HepG2 (cell line): ENCODE measurements around the gene ABCG2. TPM values are rescaled to one million over a fixed set of nuclear protein-coding genes. Genes with fewer than 3 reads are reported as not detected.

Experiments used
- EHMT2 ChIP-seq: fragments of 200-600 bp; sonication (generic); IDR thresholded peaks from 2 replicates; pipeline ENCODE4 v1.7.0; 2017; ENCODE audit warnings: antibody characterized with exemption, low read depth, low read length, borderline replicate concordance
- HOXA9 ChIP-seq: sonication (generic); formaldehyde crosslinking; IDR thresholded peaks from 2 replicates; pipeline ENCODE4 v1.8.1; 2022; ENCODE audit warnings: missing genetic modification reagents, mild to moderate bottlenecking, moderate library complexity, borderline replicate concordance
- KAT7 ChIP-seq: IDR thresholded peaks from 2 replicates; pipeline ENCODE4 v1.6.1; 2018; ENCODE audit warnings: borderline replicate concordance, missing compliant biosample characterization
- KLF16 ChIP-seq, 2 experiments: sonication (generic) in 1 of 2; formaldehyde crosslinking in 1 of 2; IDR thresholded peaks; 2 replicates each; pipeline versions ENCODE4 v1.6.1 to v1.8.0; 2016 to 2023; ENCODE audit warnings: missing genetic modification reagents in 2 of 2, missing compliant biosample characterization in 1 of 2
- MED1 ChIP-seq: sonication (generic); formaldehyde crosslinking; IDR thresholded peaks from 2 replicates; pipeline ENCODE4 v1.4.0; 2020; ENCODE audit warnings: missing genetic modification reagents
- MTA1 ChIP-seq: sonication (generic); formaldehyde crosslinking; IDR thresholded peaks from 2 replicates; pipeline ENCODE4 v1.4.0; 2020; ENCODE audit warnings: missing genetic modification reagents, mild to moderate bottlenecking, borderline replicate concordance
- NKX3-1 ChIP-seq: sonication (generic); formaldehyde crosslinking; IDR thresholded peaks from 2 replicates; pipeline ENCODE4 v1.5.0; 2020; ENCODE audit warnings: missing genetic modification reagents
- POLR2A ChIP-seq, 2 experiments: IDR thresholded peaks; 2 replicates each; pipeline ENCODE4 v1.6.1; 2011; ENCODE audit warnings: low read depth in 2 of 2, low read length in 2 of 2, mild to moderate bottlenecking in 1 of 2, moderate library complexity in 1 of 2; ENCODE audit not compliant: insufficient read depth in 1 of 2
- SP4 ChIP-seq: sonication (generic); formaldehyde crosslinking; IDR thresholded peaks from 2 replicates; pipeline ENCODE4 v1.8.1; 2023; ENCODE audit warnings: mild to moderate bottlenecking, missing genetic modification reagents
- ZFY ChIP-seq: sonication (generic); formaldehyde crosslinking; IDR thresholded peaks from 2 replicates; pipeline ENCODE4 v1.4.0; 2020; ENCODE audit warnings: missing genetic modification reagents
- ZNF329 ChIP-seq: sonication (generic); formaldehyde crosslinking; IDR thresholded peaks from 2 replicates; pipeline ENCODE4 v1.9.0; 2021; ENCODE audit warnings: low read depth, mild to moderate bottlenecking, missing genetic modification reagents
- ZNF333 ChIP-seq: sonication (generic); formaldehyde crosslinking; IDR thresholded peaks from 2 replicates; pipeline ENCODE4 v1.4.0; 2020; ENCODE audit warnings: mild to moderate bottlenecking, missing genetic modification reagents, borderline replicate concordance
- ZNF337 ChIP-seq: sonication (generic); formaldehyde crosslinking; IDR thresholded peaks from 2 replicates; pipeline ENCODE4 v1.5.1; 2020; ENCODE audit warnings: missing genetic modification reagents, low read depth, mild to moderate bottlenecking, borderline replicate concordance
- ZNF616 ChIP-seq: sonication (generic); formaldehyde crosslinking; IDR thresholded peaks from 2 replicates; pipeline ENCODE4 v1.5.0; 2020; ENCODE audit warnings: low read depth, mild to moderate bottlenecking, missing genetic modification reagents
- ZNF772 ChIP-seq: sonication (generic); formaldehyde crosslinking; IDR thresholded peaks from 2 replicates; pipeline ENCODE4 v1.5.0; 2020; ENCODE audit warnings: mild to moderate bottlenecking, missing genetic modification reagents
- ZSCAN21 ChIP-seq: sonication (generic); formaldehyde crosslinking; IDR thresholded peaks from 2 replicates; pipeline ENCODE4 v1.8.0; 2022; ENCODE audit warnings: mild to moderate bottlenecking, missing genetic modification reagents, moderate library complexity, borderline replicate concordance
- polyA plus RNA-seq, 8 experiments: library from polyadenylated mRNA; depleted of rRNA in 3 of 8; stranded (reverse) in 7 of 8; unstranded in 1 of 8; fragments of >200 nt; fragmentation: Illumina TruSeq in 4 of 8; extraction: Trizol in 4 of 8; gene quantifications; 2 replicates each; pipeline versions ENCODE4 v1.2.1 to v1.2.3, GENCODE V29; 2011 to 2016; ENCODE audit warnings: low read depth in 4 of 8, missing spikeins in 1 of 8, mixed read lengths in 1 of 8; ENCODE audit not compliant: insufficient read depth in 1 of 8
- total RNA-seq, 5 experiments: library from RNA; depleted of rRNA; stranded (reverse); fragments of >200 nt; fragmentation: Illumina TruSeq; extraction: Trizol; gene quantifications; 2 replicates each; pipeline ENCODE4 v1.2.3, GENCODE V29; 2016; ENCODE audit warnings: low read depth in 1 of 5
- TF ChIP-seq, protein P1 (sequence below): IDR thresholded peaks from 2 replicates; pipeline ENCODE4 v1.6.1; 2018; ENCODE audit warnings: missing genetic modification reagents, mild to moderate bottlenecking, missing compliant biosample characterization
- TF ChIP-seq, protein P2 (sequence below): sonication (generic); formaldehyde crosslinking; IDR thresholded peaks from 2 replicates; pipeline ENCODE4 v1.4.0; 2020; ENCODE audit warnings: missing genetic modification reagents
- TF ChIP-seq, protein P3 (sequence below): IDR thresholded peaks from 2 replicates; pipeline ENCODE4 v1.6.1; 2016; ENCODE audit warnings: missing compliant biosample characterization, missing genetic modification reagents, borderline replicate concordance
- TF ChIP-seq, protein P4 (sequence below): sonication (generic); formaldehyde crosslinking; IDR thresholded peaks from 2 replicates; pipeline ENCODE4 v1.5.0; 2020; ENCODE audit warnings: mild to moderate bottlenecking, missing genetic modification reagents
- TF ChIP-seq, protein P5 (sequence below): sonication (generic); formaldehyde crosslinking; conservative IDR thresholded peaks from 2 replicates; pipeline ENCODE4 v1.4.0; 2020; ENCODE audit warnings: missing genetic modification reagents

The ABCG2 gene
- total and polyA plus RNA-seq, 2 of the 13 experiments (the other 11 are each of a cell fraction or from before 2014, with no cell fraction given): 10.0 to 15.7 TPM

DNA sequence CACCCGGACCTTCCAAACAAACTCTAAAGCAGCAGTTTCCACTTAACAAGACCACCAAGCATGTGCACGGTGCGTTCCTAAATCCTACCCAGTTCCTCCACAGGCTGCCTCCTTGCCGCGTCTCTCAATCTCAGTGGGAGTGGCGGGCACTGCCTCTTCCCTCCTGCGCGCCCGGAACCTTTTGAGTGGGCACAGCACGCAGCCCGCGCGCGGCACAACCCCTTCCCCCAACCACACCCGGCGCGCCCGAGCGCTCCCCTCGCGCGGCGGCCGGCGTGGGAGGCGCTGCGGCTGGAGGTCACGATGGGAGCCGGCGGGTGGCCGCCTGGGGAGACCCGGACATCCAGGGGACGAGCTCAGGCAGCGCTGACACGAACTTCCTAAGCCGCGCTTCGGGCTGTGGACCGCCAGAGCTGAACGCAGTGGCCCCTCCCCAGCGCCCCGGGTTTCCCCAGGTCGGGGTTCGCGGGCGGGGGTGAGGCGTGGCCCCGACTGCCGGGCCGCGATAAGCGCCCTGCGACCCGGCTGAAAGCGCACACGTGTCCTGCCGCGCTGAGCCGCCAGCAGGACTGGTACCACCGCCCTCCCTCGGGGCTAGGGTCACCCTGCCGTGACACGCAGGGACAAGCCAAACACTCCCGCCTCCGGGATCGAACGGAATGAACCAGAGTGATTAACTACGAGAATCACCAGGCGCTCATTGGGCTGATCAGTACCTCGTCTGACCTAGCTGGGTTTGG, at the start of gene ABCG2 (continued):
- TF ChIP-seq, protein P1, sequence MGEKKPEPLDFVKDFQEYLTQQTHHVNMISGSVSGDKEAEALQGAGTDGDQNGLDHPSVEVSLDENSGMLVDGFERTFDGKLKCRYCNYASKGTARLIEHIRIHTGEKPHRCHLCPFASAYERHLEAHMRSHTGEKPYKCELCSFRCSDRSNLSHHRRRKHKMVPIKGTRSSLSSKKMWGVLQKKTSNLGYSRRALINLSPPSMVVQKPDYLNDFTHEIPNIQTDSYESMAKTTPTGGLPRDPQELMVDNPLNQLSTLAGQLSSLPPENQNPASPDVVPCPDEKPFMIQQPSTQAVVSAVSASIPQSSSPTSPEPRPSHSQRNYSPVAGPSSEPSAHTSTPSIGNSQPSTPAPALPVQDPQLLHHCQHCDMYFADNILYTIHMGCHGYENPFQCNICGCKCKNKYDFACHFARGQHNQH (CRISPR knock-in tag): no peak
- peak; percentile 15; the same call in 1 of the 2 replicates for TF ChIP-seq MED1
- TF ChIP-seq, protein P2, sequence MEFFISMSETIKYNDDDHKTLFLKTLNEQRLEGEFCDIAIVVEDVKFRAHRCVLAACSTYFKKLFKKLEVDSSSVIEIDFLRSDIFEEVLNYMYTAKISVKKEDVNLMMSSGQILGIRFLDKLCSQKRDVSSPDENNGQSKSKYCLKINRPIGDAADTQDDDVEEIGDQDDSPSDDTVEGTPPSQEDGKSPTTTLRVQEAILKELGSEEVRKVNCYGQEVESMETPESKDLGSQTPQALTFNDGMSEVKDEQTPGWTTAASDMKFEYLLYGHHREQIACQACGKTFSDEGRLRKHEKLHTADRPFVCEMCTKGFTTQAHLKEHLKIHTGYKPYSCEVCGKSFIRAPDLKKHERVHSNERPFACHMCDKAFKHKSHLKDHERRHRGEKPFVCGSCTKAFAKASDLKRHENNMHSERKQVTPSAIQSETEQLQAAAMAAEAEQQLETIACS (CRISPR knock-in tag): no peak
- peak; percentile 81; the same call in 1 of the 2 replicates for TF ChIP-seq ZNF337 (CRISPR knock-in tag)
- TF ChIP-seq ZNF329 (CRISPR knock-in tag): peak; percentile 45; the same call in 1 of the 2 replicates
- peak; percentile 39; the same call in 1 of the 2 replicates for TF ChIP-seq ZFY
- TF ChIP-seq, protein P3, sequence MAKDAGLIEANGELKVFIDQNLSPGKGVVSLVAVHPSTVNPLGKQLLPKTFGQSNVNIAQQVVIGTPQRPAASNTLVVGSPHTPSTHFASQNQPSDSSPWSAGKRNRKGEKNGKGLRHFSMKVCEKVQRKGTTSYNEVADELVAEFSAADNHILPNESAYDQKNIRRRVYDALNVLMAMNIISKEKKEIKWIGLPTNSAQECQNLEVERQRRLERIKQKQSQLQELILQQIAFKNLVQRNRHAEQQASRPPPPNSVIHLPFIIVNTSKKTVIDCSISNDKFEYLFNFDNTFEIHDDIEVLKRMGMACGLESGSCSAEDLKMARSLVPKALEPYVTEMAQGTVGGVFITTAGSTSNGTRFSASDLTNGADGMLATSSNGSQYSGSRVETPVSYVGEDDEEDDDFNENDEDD (CRISPR knock-in tag): peak; percentile 12; the same call in 1 of the 2 replicates
- 0 out of 2 replicates have a peak, but pooled peaks have one; percentile 24 for TF ChIP-seq NKX3-1 (CRISPR knock-in tag)
- no peak for TF ChIP-seq EHMT2
- peak; percentile 42 to 45; a peak in 2 of 4 replicates for TF ChIP-seq POLR2A (IDR thresholded peaks at IDR 0.05; ENCODE audit: insufficient read depth in 1 of 2, low read depth in 2 of 2, low read length in 2 of 2)
- TF ChIP-seq ZNF772 (CRISPR knock-in tag): no peak; the same call in 1 of the 2 replicates
- TF ChIP-seq ZNF333 (CRISPR knock-in tag): 0 out of 2 replicates have a peak, but pooled peaks have one; percentile 35
- TF ChIP-seq KLF16 (CRISPR knock-in tag; IDR thresholded peaks at IDR 0.05): 0 out of 4 replicates have a peak, but pooled peaks of 1 of the 2 experiments have one; percentile 26
- peak; percentile 70 for TF ChIP-seq ZSCAN21
- TF ChIP-seq, protein P4, sequence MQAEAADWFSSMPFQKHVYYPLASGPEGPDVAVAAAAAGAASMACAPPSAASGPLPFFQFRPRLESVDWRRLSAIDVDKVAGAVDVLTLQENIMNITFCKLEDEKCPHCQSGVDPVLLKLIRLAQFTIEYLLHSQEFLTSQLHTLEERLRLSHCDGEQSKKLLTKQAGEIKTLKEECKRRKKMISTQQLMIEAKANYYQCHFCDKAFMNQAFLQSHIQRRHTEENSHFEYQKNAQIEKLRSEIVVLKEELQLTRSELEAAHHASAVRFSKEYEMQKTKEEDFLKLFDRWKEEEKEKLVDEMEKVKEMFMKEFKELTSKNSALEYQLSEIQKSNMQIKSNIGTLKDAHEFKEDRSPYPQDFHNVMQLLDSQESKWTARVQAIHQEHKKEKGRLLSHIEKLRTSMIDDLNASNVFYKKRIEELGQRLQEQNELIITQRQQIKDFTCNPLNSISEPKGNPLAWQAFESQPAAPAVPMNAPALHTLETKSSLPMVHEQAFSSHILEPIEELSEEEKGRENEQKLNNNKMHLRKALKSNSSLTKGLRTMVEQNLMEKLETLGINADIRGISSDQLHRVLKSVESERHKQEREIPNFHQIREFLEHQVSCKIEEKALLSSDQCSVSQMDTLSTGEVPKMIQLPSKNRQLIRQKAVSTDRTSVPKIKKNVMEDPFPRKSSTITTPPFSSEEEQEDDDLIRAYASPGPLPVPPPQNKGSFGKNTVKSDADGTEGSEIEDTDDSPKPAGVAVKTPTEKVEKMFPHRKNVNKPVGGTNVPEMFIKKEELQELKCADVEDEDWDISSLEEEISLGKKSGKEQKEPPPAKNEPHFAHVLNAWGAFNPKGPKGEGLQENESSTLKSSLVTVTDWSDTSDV (CRISPR knock-in tag): 0 out of 2 replicates have a peak, but pooled peaks have one; percentile 47
- TF ChIP-seq KAT7 (CRISPR knock-in tag): 0 out of 2 replicates have a peak, but pooled peaks have one; percentile 51
- peak; percentile 94; the same call in 1 of the 2 replicates for TF ChIP-seq MTA1 (CRISPR knock-in tag)
- TF ChIP-seq, protein P5, sequence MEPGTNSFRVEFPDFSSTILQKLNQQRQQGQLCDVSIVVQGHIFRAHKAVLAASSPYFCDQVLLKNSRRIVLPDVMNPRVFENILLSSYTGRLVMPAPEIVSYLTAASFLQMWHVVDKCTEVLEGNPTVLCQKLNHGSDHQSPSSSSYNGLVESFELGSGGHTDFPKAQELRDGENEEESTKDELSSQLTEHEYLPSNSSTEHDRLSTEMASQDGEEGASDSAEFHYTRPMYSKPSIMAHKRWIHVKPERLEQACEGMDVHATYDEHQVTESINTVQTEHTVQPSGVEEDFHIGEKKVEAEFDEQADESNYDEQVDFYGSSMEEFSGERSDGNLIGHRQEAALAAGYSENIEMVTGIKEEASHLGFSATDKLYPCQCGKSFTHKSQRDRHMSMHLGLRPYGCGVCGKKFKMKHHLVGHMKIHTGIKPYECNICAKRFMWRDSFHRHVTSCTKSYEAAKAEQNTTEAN (CRISPR knock-in tag): 0 out of 2 replicates have a peak, but pooled peaks have one; percentile 43
- TF ChIP-seq ZNF616: peak; percentile 76; the same call in 1 of the 2 replicates
- 0 out of 2 replicates have a peak, but pooled peaks have one; percentile 52 for TF ChIP-seq SP4 (CRISPR knock-in tag)
- TF ChIP-seq HOXA9 (CRISPR knock-in tag): no peak
